NCI-H774 (cell line): Measurements from ENCODE around the gene TAS1R1.
A peak's percentile ranks its signal among the peaks of the same experiment; 100 is the strongest.
"Not testable (repeated sequence)": the region's sequence is repeated elsewhere in the genome, so short reads cannot be mapped to it uniquely, and the experiment has no call there.

Experiments used
- DNase-seq: peaks from one replicate; lab custom pipeline; 2025; lab: John Stamatoyannopoulos, UW

Gene TAS1R1

DNA sequence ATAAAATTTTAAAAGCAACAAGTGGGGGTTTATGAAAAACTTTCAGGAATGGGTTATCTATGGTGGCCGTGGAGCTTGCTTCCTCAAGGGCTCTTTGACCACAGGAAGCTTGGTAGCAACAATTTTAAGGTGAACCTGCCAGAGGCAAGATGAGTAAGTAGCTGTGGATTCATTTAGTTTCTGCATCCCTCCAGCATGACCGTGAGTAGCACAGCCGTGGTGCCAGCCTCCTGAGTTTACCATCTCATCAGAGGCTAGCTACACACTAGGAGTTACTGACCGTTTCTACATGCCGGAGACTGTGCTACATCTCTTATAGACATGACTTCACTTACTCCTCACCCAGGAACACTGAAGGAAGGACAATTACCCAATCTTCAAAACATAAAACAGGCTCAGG, 33.6 kb upstream of the TAS1R1 start:
- DNase-seq = no peak

DNA sequence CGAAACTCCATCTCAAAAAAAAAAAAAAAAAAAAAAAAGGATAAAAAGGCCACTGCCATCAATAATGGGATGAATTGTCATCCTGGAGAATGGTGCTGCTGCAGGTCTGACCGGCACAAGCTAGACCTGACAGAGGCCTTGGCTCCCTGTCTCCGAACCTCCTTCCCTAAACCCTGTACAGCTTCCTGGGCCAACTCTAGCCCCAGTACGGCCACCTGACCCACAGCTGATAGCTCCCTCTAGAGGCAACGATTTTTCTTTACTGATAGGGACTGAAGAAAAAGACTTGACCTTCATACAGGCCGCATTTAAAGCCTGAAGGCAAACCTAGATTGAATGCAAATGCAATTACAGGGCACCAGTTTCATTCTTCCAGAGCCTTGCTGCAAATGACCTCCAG, 31.5 kb upstream of the TAS1R1 start:
- no peak for DNase-seq

DNA sequence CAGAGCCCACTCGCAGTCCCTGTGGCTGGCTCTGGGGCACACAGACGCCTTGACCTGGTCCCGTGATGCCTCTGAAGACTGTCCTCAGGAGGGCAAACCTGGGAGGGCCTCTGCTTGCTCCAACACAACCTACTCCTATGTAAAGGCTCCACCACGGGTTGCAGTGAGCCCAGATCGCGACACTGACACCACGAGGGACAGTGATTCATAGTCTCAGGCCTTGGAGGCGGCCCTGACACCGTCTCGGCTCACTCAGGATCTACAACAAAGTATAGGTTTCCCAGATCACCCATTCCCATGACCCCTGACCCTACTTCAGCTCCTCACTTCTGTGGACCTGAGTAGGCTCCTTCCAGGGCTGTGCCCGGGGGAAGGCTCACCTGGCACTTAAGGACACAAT, 28.8 kb upstream of the TAS1R1 start:
- no peak for DNase-seq

DNA sequence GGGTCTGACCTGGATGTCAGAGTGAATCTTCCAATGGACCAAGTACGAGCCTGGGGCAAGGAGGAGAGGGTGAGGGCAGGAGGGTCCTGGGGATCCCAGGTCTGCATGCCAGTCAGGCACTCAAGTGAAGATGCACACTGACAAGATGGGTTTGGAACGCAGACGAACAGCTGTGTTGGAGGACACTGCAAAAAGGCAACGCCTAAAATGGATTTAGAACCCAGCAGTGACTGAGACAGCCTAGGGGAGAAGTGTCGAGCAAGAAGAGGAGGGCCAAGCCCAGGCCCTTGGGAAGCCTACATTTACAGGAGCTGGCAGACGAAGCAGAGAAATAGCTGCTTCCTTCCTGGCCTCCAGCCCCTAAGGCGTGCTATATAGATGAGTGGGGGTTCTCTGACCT, 26.6 kb upstream of the TAS1R1 start:
- no peak for DNase-seq

DNA sequence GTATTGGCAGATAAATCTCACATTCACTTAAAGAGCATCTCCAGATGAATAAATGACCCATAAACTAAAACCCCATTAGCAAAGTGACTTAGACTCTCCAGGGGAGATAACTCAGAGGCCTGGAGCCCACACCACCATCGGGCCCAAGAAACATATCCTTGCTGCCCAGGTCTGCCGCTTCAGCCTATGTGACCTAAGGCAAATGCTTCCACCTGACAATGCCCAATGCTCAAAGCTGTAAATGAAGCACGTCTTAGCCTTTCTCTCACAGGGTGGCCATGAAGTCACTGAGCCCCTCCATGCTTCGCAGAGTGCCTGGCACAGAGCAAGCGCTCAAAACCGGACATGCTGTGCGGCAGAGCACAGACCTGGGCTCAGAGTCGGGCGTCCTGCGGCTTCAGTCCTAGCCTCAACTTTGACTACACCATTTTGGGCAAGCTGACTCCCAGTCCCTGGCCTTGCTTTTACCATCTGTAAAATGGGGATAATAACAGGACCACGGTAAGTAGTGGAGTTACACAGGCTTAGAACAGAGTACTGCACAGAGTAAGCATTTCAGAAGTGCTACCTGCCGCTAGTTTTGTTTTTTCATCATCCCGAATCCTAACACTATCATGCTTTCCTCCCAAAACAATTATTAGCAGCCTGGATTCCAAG, 24.5 kb upstream of the TAS1R1 start:
- no peak for DNase-seq

DNA sequence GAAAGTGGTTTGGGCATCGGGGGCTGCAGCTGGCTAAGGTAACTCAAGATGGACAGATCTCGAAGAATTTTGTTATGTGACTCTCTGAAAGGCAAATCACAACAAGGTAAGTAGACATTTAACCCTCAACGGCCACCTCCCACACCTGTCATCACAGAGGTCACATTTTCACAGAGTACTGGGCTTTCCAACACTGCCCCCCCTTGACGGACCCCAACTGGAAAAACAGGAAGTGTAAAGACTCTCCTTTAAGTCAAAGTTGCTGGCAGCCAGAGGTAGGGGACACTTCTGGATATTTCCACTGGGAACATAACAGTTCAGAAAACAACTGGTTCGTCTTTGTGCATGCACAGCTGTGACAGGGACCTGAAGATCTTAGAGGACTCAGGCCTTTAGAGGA, 23.1 kb upstream of the TAS1R1 start:
- DNase-seq = no peak

DNA sequence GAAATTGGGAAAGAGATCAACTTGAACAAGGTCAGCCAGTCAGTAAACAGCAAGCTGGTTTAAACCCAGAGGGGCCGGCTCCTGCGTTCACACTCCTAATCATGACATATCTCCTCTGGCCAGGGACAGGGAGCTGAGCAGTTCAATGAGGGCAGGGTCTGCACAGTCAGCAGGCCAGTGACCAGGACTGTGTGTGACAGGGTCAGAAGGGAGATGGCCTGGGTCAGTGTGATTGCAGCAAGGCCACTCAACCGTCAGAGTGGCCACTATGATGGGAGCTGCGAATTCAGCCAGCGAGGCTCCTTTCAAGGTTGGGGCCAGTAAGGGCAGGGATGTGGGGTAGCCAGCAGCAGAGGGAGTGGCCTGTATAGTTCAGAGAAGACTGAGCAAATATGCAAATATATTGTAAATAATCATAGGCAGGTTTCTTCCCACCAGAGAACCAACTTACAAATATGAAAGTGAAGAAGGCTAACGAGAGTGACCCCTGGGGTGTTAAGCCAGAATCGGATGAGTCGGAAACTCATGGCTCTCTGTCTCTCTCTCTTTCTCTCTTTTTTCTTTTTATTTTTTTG, 20.8 kb upstream of the TAS1R1 start:
- no peak for DNase-seq

DNA sequence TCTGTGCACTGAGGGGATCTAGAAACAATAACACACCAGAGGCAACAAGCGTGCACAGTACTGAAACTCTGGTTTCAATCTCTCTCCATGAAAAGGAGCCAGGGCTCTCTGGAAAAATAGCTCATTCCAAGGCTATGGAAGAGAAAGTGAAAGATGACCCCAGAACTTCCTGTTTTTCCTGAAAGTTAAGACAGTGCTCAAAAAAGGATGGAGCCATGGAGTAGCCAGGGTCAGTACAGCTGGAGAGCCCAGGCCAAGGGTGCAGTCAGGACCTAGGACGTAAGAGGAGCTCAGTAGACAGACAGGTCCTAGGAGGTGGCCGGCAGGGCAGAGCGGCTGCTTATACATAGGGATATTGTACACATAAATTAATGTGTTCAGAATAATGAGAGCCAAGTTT, 19.9 kb upstream of the TAS1R1 start:
- DNase-seq = no peak

DNA sequence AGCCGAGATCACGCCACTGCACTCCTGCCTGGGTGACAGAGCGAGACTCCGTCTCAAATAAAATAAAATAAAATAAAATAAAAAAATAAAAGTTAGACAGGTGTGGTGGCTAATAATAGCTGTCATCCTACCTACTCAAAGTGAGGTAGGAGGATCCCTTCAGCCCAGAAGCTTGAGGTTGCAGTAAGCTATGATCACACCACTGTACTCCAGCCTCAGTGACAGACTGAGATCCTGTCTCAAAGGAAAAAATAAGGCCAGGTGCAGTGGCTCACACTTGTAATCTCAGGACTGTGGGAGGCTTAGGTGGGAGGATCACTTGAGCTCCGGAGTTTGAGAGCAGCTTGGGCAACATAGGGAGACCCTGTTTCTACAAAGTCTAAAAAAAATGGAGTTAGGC, 18.8 kb upstream of the TAS1R1 start:
- DNase-seq = no peak

DNA sequence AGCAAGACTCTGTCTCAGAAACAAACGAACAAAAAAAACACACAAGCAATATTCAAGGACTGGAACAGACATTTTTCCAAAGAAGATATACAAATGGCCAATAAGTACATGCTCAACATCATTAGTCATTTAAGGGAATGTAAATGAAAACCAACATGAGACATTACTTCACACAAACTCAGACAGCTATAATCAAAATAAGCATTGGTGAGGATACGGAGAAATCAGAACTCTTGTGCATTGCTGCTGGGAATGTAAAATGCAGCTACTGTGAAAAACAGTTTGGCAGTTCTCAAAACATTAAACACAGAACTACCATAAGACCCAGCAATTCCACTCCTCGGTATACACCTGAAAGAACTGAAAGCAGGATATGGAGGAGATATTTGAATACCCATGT, 16.2 kb upstream of the TAS1R1 start:
- no peak for DNase-seq

DNA sequence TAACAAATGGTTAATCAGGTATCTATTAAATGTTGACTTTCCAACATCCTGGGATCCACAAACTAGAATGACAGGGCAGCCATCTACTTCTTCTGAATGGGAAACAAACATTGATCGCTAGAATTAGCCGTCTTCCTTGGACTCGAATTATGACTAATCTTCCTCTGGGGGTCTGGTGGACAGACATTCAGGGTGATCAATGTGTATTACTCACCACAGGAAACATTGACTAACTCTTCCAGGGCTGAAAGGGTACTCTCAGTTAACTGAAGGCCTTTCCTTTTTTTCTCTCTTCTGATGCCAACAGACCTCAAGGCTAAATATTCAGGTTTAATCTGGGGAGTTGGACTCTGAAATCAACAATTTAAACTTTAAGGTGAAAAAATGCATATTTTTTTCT, 10.3 kb upstream of the TAS1R1 start:
- DNase-seq = no peak

DNA sequence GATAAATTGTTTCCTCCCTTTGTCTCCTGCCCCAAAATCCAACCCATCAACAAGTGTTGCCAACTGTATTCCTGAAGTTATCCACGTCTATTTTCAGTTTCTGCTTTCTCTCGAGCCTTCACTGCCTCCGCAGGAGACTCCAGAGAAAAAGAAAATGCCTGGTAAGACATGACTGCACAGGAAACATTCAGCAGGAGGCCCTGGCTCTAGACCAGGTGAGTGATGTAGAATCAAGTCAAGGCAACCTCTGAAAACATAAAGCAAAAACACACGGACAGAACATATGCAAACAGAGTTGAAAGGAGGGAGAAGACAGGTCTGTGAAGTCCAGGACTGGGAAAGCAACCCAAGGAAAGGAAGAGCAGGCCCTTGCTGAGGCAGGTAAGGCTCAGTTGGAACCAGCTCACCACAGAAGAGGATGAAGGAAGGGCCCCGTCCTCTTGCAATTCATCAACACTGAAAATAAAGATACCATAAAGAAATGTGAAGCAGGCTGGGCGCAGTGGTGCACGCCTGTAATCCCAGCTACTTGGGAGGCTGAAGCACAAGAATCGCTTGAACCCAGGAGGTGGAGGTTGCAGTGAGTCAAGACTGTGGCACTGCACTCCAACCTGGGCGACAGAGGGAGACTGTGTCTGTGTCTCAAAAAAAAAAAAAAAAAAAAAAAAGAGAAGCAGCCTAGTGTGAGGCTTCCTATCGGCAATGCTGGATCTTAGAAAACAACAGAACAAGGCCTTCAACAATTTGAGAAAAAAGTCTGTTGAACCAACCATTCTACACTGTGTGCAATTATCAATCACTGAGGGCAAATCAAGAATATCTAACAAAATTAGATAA, 9.6 kb upstream of the TAS1R1 start:
- DNase-seq = no peak

DNA sequence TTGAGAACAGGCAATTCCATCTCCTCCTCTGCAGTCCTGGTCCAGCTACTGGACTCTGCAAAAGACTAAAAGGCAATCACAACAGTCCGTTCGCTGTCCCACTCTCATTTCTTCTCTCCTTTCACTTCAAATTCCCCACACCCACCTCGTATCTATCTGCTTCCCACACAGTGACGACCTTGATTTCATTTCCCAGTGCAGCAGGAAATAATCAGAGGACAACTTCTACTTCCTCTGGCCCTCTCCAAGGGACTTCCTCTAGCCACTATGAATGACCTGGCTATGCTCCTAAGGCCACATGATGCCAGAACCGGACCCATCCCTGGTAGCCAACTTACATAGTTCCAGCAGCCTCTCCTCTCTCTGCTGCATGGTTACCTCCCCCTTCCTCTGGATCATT, 8.8 kb upstream of the TAS1R1 start:
- DNase-seq = no peak

DNA sequence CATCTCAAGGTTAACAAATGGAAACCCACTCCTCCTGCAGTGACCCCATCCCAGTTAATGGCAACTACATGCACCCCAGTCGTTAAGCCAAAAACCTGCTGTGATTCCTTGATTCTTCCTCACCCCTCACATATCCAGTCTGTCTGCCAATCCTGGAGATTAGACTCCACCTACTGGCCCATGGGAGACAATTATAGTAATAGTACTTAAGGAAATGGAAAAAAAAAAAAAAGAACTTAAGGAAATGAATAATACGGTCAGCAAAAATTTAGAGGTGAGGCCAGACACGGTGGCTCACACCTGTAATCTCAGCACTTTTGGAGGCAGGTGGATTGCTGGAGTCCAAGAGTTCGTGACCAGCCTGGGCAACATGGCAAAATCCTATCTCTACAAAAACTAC, 7.8 kb upstream of the TAS1R1 start:
- no peak for DNase-seq

DNA sequence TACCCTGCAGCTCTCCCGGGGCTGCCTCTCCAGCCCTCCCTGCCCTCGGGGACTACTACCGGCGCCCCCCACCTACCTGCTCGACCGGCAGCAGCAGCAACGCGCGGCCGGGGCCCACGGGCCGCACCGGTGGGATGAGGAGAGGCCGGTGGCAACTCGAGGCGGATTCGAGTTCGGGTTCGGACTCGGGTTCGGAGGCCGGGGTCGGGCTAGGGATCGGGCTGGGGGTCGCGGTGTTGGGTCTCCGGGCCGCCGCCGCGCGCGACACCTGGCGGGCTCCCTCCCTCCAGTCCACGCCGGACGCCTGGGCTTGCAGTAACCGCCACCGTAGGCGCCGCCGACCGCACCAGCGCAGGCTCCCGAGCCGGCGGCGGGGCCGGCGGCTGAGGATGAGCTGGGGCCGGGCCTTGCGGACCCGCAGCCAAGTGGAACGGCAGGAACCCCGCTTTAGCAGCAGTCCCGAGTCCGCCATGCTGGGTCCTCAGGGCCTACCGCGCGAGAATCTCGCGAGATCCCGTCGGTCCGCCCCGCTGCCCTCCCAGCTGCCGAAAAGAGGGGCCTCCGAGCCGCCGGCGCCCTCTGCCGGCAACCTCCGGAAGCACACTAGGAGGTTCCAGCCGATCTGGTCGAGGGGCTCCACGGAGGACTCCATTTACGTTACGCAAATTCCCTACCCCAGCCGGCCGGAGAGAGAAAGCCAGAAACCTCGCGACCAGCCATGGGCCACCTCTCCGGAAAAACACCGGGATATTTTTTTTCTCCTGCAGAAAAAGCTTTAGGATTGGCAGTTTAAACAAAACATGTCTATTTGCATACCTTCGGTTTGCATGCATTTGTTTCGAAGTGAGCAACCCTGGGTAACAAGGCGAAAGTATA, 838 bp upstream of the TAS1R1 start, which contains the start of gene NOL9:
Gene NOL9, minus strand, starts transcription at position 483 of the 876 bp plus-strand sequence. Its CDS starts 11 bp downstream, at position 472.
- peak; percentile 60 for DNase-seq

DNA sequence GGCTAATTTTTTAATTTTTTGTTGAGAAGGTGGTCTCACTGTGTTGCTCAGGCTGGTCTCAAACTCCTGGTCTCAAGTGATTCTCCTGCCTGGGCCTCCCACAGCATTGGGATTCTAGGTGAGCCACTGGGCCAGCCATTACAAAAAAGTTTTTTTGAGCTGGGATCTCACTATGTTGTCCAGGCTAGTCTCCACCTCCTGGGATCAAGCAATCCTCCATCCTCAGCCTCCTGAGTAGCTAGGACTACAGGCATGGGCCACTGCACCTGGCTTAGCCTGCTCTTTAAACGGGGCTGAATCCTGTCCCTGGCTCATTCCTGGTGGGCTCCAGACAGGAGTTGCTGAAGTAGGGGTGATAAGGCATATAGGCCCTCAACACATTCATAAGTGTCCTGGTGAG, 2.5 kb downstream of the TAS1R1 start:
- DNase-seq = no peak

DNA sequence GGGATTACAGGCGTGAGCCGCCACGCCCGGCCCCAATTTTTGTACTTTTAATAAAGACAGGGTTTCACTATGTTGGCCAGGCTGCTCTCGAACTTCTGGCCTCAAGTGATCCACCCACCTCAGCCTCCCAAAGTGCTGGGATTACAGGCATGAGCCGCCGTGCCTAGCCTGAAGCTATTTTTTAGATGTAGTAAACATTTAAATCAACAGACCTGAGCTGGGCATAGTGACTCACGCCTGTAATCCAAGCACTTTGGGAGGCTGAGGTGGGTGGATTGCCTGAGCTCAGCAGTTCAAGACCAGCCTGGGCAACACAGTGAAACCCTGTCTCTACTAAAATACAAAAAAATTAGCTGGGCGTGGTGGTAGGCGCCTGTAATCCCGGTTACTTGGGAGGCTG, 4.1 kb downstream of the TAS1R1 start:
- DNase-seq = not testable (repeated sequence)

DNA sequence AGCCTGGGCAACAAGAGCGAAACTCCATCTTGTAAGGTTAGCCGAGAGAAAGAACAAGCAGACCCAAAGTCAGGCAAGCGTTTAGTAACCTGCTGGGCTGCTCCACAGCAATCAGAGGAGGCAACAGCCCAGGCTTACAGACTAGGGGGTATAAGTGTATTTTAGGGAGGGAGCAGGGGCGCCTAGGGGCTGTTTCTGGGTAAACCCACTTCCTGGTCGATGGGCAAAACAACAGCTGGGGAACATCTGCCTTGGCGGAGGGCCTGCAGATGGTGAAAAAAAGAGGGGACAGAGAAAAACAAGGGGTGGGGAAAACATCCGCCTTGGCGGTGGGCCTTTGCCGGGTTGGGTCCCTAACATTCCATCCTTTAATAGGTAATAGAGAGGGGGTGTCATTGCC, 5.2 kb downstream of the TAS1R1 start:
- DNase-seq = no peak

DNA sequence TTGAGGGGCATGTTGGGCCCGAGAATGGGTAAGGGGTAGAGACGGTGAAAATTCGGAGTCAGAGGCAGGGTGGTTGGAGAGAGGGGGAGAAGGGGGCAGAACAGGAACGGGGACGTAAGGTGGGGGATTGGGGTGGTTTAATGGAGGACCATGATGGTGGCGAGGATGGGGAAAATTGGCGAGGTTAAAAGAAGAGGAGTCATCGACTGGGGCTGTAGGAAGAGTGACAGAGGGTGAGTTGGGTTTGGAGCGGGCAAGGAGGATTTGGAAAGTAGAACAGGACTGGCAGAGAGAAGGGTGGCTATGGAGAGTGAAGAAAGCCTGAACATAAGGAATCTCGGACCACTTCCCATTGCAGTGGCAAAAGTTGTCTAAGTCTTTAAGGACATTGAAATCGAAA, 13.9 kb downstream of the TAS1R1 start:
- DNase-seq = no peak

DNA sequence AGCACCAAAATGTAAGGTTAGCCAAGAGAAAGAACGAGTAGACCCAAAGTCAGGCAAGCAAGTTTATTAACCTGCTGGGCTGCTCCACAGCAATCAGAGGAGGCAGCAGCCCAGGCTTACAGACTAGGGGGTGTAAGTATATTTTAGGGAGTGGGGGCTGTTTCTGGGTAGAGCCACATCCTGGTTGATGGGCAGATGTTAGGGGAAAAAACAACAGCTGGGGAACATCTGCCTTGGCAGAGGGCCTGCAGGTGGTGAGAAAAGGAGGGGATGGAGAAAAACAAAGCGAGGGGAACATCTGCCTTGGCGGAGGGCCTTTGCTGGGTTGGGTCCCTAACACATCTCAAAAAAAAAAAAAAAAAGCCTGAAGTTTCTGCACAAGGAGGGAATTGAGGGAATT, 15.0 kb downstream of the TAS1R1 start:
- no peak for DNase-seq

DNA sequence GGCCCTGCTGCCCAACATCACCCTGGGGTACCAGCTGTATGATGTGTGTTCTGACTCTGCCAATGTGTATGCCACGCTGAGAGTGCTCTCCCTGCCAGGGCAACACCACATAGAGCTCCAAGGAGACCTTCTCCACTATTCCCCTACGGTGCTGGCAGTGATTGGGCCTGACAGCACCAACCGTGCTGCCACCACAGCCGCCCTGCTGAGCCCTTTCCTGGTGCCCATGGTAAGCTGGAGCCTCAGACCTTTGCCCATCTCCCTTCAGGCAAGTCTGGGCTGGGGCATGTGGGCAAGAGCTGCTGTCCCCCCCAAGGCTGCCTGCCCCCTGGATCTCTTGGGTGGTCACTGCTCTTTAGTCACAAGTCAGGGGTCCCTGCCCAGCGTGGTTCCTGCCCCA, 15.9 kb downstream of the TAS1R1 start:
- DNase-seq = no peak

DNA sequence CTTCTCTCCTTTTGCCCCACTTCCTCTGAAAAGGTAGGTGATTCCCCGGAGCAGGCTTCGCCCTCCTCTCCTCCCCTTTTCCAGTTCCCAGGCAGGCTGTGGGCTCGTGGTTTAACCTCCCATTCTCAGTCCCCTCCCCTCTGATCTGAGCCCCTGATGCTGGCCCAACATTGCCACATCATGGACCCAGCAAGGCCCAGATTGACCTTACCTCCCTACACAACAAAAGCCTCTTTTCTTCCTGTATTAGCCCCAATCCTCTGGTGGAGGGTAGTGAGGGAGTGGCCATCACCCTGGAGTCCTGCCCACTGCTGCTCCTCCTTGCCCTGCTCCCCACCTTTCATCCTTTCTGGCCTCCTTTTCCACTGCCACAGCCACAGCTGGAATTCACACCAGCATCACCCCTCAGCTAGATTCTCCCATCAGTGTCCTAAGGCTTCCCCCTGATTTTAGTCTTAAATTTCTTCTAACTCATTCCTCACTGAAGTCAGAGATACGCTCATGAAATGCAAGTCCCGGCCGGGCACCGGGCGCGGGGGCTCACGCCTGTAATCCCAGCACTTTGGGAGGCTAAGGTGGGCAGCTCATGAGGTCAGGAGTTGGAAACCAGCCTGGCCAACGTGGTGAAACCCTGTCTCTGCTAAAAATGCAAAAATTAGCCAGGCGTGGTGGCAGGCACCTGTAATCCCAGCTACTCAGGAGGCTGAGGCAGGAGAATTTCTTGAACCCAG, 17.7 kb downstream of the TAS1R1 start:
- no peak for DNase-seq
